Jurkat, Clone E6-1 (cell line): ENCODE results near the gene GAS7.
"Not testable (repeated sequence)": the region's sequence is repeated elsewhere in the genome, so short reads cannot be mapped to it uniquely, and the experiment has no call there.

Experiments
- DNase-seq: peaks from one replicate; pipeline ENCODE4 v3.0.0-alpha.2; 2011; ENCODE audit warnings: low read depth, low spot score
- H3K4me3 ChIP-seq: 2 replicates; pipeline ENCODE4 v1.5.1; 2011; ENCODE audit warnings: mild to moderate bottlenecking, low read length, control low read depth, moderate library complexity

The GAS7 gene

GRCh38 chr17:10062691-10063385 is 135.6 kb downstream of the GAS7 start:
- H3K4me3 ChIP-seq = no peak overlapping the region
- DNase-seq = no peak

- no peak overlapping the region for H3K4me3 ChIP-seq
- DNase-seq = no peak
These were observed 137.1 kb downstream of the GAS7 start for GRCh38 chr17:10061111-10061845.

DNA sequence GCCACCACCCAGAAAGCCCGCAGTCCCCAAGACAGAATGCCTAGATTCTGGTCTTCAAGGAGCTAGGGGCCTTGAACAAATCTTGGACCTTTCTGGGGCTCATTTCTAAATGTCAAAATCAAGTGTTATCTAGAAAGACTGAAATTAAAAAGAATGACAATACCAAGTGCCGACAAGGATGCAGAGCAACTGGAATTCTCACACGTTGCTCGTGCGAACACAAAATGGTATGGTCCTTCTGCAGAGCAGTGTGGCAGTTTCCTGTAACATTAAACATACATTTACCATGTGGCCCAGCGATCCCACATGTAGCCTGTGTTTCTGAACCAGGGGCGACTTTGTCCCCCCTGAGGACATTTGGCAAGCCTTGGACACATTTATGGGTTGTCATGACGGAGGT is 137.9 kb downstream of the GAS7 start:
- H3K4me3 ChIP-seq = no peak overlapping the region

DNA sequence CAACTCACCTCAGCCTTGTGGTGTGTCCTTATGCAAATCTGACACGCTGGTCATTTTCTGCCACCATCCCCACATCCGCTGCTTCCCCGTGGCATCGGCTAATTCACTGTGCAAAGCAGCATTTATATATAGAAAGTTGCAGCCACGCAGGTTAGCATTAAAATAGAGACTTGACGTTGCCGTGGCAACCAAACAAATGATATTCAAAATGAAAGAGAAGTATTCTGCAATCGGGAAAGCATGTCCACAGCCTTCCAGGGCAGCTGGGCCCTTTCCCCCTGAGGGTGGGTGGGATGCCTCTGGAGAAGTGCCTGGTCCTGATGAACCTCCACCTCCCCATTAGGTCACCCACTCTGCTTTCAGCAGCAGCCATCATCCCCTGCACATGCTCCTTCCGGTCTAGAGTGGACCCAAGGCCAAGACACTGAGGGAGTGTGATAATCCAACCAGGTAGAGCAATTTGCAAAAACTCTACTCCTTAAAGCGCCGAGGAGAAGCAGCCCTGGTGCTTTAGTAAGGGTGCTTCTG is 138.7 kb downstream of the GAS7 start:
- no peak overlapping the region for H3K4me3 ChIP-seq
- no peak for DNase-seq

More for the DNA sequence above, 137.9 kb downstream of the GAS7 start:
- no peak for DNase-seq

GRCh38 chr17:10058921-10059683 is 139.3 kb downstream of the GAS7 start:
- DNase-seq = no peak
- H3K4me3 ChIP-seq = no peak overlapping the region

GRCh38 chr17:10057466-10057865 is 140.9 kb downstream of the GAS7 start:
- H3K4me3 ChIP-seq, DNase-seq: not testable (repeated sequence)

DNA sequence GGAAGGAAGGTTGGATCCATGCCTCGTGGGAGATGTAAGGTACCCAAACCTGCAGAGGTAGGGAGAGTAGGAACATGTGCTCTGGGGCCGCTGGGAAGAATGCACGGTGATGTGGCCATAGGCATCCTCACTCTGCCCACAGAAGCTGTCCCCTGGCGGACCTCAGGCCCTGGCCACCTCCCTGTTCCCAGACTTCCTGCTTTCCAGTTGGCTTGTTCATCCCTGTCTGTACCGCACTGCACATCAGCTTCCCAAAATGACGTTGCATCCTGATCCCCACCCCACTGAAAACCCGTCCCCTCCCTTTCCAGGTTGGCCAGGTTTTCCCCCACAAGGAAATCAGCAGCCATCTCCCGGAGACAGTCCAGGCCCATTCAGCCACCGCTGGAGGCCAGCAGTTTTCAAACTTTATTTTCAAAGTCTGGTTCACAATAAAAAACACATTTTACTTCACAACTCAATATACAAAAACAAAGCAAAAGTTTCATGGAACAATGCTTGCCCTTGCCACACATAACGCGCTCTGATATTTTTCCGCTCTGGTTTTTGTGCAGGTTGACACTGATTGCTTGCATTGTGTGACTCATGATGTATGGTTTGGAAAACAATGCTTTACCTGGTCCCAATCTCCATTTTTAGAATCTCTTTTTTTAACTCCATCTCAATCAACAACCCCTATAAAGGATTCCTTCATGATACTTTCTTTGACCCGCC is 143.0 kb downstream of the GAS7 start:
- no peak for DNase-seq
- no peak overlapping the region for H3K4me3 ChIP-seq

- no peak for DNase-seq
- H3K4me3 ChIP-seq = no peak overlapping the region
These were observed 144.4 kb downstream of the GAS7 start for GRCh38 chr17:10053782-10054540.

- H3K4me3 ChIP-seq = no peak overlapping the region
- DNase-seq = no peak
These were observed 146.1 kb downstream of the GAS7 start for GRCh38 chr17:10052106-10052813.

GRCh38 chr17:10051112-10051511 is 147.3 kb downstream of the GAS7 start:
- no peak for DNase-seq
- H3K4me3 ChIP-seq = no peak overlapping the region; the same call in 1 of the 2 replicates

DNA sequence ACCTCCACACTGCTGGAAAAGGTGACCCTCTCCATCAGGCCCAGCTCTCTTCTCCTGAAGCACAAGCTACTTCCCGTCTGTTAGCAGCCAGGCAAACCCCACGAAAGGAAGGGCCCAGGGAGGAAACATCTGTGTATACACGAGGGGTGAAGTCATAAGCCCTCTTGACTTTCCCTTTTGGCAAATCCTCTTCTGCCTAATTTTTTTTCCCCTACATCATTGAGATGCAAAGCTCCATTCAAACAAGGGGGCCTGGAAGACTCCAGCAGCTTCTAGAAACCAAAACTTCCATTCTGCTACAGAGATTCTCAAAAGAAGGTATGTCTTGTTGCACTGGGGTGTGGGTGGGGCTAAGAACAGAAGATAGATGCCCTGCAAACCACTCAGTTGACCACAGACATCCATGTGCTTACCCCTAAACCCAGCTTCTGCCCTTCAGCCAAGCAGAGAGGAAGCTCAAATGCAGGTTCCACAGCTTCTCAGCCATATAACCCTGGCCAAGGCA is 147.8 kb downstream of the GAS7 start:
- no peak overlapping the region for H3K4me3 ChIP-seq
- peak; percentile 61 for DNase-seq

GRCh38 chr17:10048629-10049350 is 149.6 kb downstream of the GAS7 start:
- no peak for DNase-seq
- no peak overlapping the region for H3K4me3 ChIP-seq

DNA sequence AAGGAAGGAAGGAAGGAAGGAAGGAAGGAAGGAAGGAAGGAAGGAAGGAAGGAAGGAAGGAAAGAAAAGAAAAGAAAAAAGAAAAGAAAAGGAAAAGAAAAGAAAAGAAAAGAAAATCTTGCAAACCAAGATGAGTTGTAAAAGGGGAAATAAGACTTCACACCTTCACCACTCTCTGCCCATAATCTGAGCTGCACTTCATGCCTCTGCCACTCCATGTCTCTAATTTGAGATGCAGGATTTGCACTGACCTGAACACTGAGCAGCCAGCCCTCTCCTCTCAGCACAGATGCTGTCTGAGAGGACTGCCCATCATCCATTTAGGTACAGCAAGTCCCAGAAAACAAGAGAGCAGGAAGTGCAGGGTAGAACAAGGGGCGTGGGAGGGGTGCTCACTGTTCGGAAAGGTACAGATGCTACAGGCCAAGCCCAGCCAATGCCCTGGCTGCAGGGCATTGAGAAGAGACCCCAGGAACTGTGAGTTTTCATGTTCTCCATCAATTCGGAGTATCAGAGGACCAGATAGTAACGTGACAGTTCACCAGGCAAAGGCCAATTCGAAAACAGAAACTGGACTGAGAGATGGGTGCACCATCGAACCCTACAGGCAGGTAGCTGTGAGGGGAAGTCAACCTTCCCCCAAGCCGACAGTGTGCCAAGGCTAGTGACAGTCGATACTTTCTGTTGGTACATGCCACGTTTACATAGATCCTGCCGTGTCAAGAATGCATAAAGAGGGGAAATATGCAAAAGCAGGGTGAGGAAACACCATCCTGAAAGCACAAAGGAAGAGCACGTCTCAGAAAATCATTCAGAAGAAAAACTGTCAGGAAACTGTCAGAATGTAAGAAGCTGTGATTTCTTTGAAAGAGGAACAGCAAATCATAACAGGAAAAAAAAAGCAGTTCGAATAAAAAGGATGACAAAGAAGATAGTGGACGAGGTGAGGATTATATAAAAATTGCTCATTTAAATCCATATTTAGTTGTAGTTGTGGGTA is 151.3 kb downstream of the GAS7 start:
- no peak overlapping the region for H3K4me3 ChIP-seq
- DNase-seq = no peak

DNA sequence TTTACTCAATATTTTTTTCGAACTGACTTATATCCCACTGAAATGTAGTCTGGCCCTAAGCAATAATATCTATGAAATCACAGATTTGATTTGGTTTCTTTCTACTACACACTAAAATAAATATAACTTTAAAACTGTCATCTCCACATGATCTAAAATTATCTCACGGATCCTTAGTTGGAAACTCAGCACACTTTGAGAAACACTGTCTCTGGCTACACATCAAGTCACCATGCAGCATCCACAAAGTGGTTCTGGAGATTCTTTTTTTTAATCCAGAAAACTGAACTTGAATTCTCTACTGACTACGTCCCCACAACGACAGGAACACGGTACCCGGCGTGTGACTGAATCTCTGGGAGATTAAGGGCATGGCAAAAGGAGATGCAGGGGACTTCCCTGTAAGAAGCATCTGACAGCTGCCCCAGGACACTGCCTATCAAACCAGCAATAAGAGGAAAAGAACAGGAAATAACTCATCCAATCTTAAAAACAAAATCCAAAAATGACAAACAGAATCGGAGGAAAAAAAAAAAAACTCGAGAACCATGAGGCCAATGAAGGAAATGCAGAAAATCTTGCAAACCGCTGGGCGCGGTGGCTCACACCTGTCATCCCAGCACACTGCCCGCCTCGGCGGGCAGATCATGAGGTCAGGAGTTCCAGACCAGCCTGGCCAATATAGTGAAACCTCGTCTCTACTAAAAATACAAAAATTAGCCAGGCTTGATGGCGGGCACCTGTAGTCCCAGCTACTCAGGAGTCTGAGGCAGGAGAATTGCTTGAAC is 152.3 kb downstream of the GAS7 start:
- no peak for DNase-seq
- no peak overlapping the region for H3K4me3 ChIP-seq

GRCh38 chr17:10042589-10043244 is 155.7 kb downstream of the GAS7 start:
- H3K4me3 ChIP-seq = no peak overlapping the region
- DNase-seq = no peak
